ENCODE data around the gene EDC4.
"Not testable (repeated sequence)": the region's sequence is repeated elsewhere in the genome, so short reads cannot be mapped to it uniquely, and the experiment has no call there.

The EDC4 gene

GRCh38 chr16:67846320-67847063 lies 26.4 kb upstream of the EDC4 start, which contains the start of gene NUTF2:
NUTF2 (plus strand) TSS chr16:67846933; CDS start chr16:67865131, 18,198 bp downstream.
- in situ Hi-C loops (cut with HindIII; ENCODE audit: low sequenced_read_pairs), result no loop called here

- in situ Hi-C loops (cut with HindIII; ENCODE audit: low sequenced_read_pairs), result no loop called here
Observed at GRCh38 chr16:67847064-67847861, 25.6 kb upstream of the EDC4 start, which contains the start of gene CENPT. CENPT (minus strand) TSS chr16:67847693; CDS start chr16:67833859, 13,834 bp downstream.

DNA sequence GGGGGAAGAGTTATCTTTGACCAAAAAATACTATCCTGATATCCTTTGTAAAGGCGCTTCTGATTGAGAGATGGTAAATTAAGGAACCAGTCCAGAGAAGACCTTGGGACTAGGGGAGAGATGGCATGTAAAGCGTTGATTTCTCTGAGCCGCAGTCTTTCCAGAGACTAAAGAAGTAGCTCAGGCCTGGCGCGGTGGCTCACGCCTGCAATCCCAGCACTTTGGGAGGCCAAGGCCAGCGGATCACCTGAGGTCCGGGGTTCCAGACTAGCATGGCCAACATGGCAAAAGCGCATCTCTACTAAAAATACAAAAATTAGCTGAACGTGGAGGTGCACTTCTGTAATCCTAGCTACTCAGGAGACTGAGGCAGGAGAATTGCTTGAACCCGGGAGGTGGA lies 24.7 kb upstream of the EDC4 start:
- in situ Hi-C loops (cut with HindIII; ENCODE audit: low sequenced_read_pairs), result no loop called here

- in situ Hi-C loops (cut with HindIII; ENCODE audit: low sequenced_read_pairs), result no loop called here
Observed at GRCh38 chr16:67853670-67854069, 19.2 kb upstream of the EDC4 start.

- in situ Hi-C loops (cut with HindIII; ENCODE audit: low sequenced_read_pairs), result no loop called here
Observed at GRCh38 chr16:67855789-67856188, 17.1 kb upstream of the EDC4 start.

DNA sequence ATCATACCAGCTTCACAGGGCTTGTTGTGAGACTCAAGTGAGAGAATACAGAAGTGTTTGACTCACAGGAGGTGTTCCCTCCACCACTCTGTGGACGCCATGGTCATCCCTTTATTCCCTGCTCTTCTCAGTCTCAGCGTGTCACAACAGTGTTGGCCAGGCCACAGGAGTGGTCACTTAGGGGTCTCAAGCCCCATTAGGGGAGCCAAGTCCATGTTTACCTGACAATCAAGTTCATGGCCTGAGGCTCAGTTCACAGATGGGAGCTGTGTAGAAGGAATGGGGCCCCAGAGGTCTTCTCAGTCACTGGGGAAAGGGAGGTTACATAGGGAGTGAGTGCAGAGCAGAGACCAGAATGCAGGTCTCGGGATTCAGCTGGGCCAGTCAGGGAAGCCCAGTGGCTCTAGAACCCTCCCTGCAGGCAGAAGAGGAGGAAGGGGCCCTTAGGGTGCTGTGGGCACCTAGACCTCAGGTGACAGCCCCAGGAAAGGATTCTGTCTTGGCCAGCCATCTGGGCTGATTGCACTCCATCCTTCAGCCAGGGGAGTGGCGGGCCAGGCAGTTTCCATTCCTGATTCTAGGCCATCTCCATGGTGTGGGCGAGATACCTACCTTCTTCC lies 15.8 kb upstream of the EDC4 start:
- in situ Hi-C loops (cut with HindIII; ENCODE audit: low sequenced_read_pairs), result no loop called here

GRCh38 chr16:67857547-67858233 lies 15.2 kb upstream of the EDC4 start:
- in situ Hi-C loops (cut with HindIII; ENCODE audit: low sequenced_read_pairs), result no loop called here

- in situ Hi-C loops (cut with HindIII; ENCODE audit: low sequenced_read_pairs), result no loop called here
Observed at GRCh38 chr16:67858500-67858899, 14.4 kb upstream of the EDC4 start.

DNA sequence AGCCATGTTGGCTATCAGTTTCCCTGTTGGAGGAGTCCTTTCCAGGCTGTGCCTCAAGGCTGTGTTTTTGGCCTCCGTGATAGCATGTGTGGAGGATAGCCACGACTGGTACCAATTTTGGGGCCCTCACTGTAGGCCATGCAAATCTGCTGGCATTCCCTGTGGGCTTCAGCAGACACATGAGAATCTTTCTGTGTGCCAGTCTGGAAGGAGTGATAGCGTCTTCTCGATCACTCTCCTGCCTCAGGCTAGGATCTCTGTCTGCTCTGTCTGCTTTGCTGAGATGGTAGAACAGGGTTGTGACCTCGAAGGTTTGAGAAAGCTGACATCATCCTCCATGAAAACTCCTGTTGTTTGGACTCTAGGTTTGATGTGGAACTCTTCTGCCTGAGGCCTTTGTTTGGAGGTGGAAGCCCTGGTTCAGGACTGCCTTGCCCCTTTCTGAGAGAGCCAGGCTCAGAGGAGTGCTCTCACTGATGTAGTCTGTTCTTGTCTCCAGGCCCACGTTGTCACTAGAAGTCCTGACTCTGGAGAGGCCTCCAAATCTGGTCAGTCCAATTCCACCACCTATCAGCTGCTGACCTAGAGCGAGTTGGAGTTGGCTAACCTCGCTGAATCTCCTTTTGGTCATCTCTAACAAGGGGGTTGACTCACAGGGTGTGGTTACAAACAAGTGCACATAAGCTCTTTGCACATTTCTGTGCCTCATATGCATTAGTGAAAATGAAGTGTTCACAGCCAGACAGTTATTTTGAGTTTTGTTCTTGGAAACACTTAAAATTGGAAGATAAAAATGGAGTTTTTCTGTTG lies 12.1 kb upstream of the EDC4 start:
- in situ Hi-C loops (cut with HindIII; ENCODE audit: low sequenced_read_pairs), result no loop called here

GRCh38 chr16:67861877-67862276 lies 11.0 kb upstream of the EDC4 start:
- in situ Hi-C loops (cut with HindIII; ENCODE audit: low sequenced_read_pairs), result no loop called here

DNA sequence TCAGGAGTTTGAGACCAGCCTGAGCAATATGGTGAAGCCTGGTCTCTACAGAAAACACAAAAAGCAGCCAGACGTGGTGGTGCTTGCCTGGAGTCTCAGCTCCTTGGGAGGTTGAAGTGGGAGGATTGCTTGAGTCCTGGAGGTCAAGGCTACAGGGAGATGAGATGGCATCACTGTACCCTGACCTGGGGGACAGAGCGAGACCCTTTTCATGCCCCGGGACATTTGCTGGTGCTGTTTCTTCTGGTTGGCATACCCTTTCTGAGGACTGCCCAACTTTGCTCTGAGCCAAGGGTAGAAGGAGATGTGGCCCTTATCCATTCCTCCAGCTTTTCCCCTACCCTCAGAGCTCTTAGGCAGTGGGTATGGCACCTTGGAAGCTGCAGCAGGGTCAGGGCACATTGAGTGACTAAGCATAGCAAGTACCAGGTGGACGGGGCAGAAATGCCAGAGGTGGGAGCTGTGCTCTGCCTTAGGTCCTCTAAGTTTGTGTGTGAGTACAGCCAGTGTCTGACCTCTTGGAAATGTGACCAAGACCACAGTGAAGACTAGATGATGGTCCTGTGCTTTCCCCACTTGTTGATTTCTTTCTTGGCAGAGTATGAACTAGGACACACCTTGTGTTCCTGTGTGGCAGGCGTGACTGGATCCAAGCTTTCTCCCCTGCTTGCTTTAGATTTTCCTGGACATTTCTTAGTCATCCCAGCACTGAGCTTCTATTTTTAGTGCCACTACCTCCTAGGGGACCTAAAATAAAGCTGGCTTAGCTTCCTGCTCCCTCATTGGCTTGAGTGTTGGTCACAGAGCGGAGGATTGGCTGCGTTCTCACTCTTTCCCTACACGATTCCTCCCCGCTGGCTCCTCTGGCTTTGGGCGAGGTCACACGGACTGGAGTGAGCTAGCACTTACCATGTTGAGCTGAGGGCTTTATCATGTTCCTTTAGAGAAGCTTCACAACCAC lies 9.9 kb upstream of the EDC4 start:
- in situ Hi-C loops (cut with HindIII; ENCODE audit: low sequenced_read_pairs), result no loop called here

GRCh38 chr16:67864044-67864443 lies 8.8 kb upstream of the EDC4 start:
- in situ Hi-C loops (cut with HindIII; ENCODE audit: low sequenced_read_pairs), result not testable (repeated sequence)

- in situ Hi-C loops (cut with HindIII; ENCODE audit: low sequenced_read_pairs), result no loop called here
Observed at GRCh38 chr16:67864594-67864993, 8.3 kb upstream of the EDC4 start.

- in situ Hi-C loops (cut with HindIII; ENCODE audit: low sequenced_read_pairs), result no loop called here
Observed at GRCh38 chr16:67865318-67865717, 7.5 kb upstream of the EDC4 start.

- in situ Hi-C loops (cut with HindIII; ENCODE audit: low sequenced_read_pairs), result no loop called here
Observed at GRCh38 chr16:67868290-67868689, 4.6 kb upstream of the EDC4 start.

DNA sequence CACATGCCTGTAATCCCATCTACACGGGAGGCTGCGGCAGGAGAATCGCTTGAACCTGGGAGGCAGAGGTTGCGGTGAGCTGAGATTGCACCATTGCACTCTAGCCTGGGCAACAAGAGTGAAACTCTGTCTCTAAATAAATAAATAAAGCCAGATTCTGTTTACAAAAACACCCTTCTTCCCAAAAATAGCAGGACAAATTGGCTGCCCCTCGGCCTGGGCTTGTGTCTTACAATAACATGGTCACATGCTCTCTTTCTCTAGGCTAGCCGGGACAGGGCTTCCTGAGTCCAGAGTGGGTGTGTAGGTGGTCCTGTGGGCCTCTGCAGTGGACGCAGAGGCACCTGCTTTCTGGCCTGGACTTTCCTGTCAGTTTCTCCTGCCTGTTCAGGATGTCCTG lies 3.2 kb upstream of the EDC4 start:
- in situ Hi-C loops (cut with HindIII; ENCODE audit: low sequenced_read_pairs), result no loop called here

DNA sequence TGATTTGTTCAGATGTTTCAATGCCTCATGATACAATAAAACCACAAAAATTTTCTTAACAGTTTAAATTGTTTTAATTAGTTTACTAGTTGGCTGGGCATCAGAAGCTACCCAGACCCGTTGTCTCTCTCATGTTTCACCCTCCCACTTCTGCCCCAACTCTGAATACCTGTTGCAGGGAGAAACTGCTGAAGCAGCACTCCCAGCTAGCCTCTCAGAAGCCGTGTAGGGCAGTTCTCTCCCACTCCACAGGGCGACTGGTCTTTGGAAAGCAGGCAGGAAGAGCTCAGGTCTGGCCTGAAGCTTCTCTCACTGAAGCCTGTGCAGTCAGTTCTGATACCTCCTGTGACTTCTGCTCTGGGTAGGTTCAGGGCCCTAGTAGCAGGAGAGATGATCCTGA lies 1.6 kb upstream of the EDC4 start:
- in situ Hi-C loops (cut with HindIII; ENCODE audit: low sequenced_read_pairs), result no loop called here

- in situ Hi-C loops (cut with HindIII; ENCODE audit: low sequenced_read_pairs), result no loop called here
Observed at GRCh38 chr16:67872131-67872630, 671 bp upstream of the EDC4 start.

Measured in DLD1 (cell line).